Activated T-helper 17 cell treated with anti-CD3 and anti-CD28 coated beads, Interleukin-2, amount 50 U/mL, for 72 hours (primary cell): ENCODE measurements around the gene ITPR1. TPM values are rescaled to one million over a fixed set of nuclear protein-coding genes. Genes with fewer than 3 reads are reported as not detected.

Experiments
- ATAC-seq: fragments of 150-1000 bp; cut with Tn5 transposase; replicated peaks from 2 replicates; pipeline ENCODE4 v1.10.0; 2021; ENCODE audit warnings: mild to moderate bottlenecking, moderate library complexity
- H3K27ac Mint-ChIP-seq: one replicate; pipeline ENCODE4 v1.8.0; 2022; ENCODE audit warnings: mixed read lengths
- H3K27me3 Mint-ChIP-seq: one replicate; pipeline ENCODE4 v1.8.0; 2022; ENCODE audit warnings: mixed read lengths
- H3K36me3 Mint-ChIP-seq: one replicate; pipeline ENCODE4 v1.8.0; 2022; ENCODE audit warnings: low read depth, mild to moderate bottlenecking, mixed read lengths
- H3K4me1 Mint-ChIP-seq: one replicate; pipeline ENCODE4 v1.8.0; 2022; ENCODE audit warnings: mixed read lengths
- H3K4me3 Mint-ChIP-seq: one replicate; pipeline ENCODE4 v1.8.0; 2022; ENCODE audit warnings: mild to moderate bottlenecking, mixed read lengths
- H3K9me3 Mint-ChIP-seq: one replicate; pipeline ENCODE4 v1.8.0; 2022; ENCODE audit warnings: mixed read lengths
- total RNA-seq, 2 donors: library from RNA; stranded (reverse); gene quantifications; one replicate each; pipeline ENCODE4 v1.2.3, GENCODE V29; 2022

ITPR1 gene
- total RNA-seq, 2 donors from 2014 or later = 78.5 to 84.6 TPM

GRCh38 chr3:4681301-4681700 is 188.2 kb downstream of the ITPR1 start:
- H3K4me1 Mint-ChIP-seq = no peaks in the 10 kb centered on the region
- no peaks in the 10 kb centered on the region for H3K9me3 Mint-ChIP-seq
- no peak overlapping the region for H3K4me3 Mint-ChIP-seq
- peaks cover 86% of the 10 kb centered on the region for H3K36me3 Mint-ChIP-seq
- no peak overlapping the region for H3K27ac Mint-ChIP-seq
- H3K27me3 Mint-ChIP-seq = no peaks in the 10 kb centered on the region
- no peak for ATAC-seq

GRCh38 chr3:4684117-4684516 is 191.0 kb downstream of the ITPR1 start:
- no peak overlapping the region for H3K4me3 Mint-ChIP-seq
- H3K4me1 Mint-ChIP-seq = no peaks in the 10 kb centered on the region
- H3K36me3 Mint-ChIP-seq = peaks cover 90% of the 10 kb centered on the region
- no peaks in the 10 kb centered on the region for H3K27me3 Mint-ChIP-seq
- H3K27ac Mint-ChIP-seq = no peak overlapping the region
- peaks cover 7% of the 10 kb centered on the region for H3K9me3 Mint-ChIP-seq
- no peak for ATAC-seq

GRCh38 chr3:4684976-4685375 is 191.8 kb downstream of the ITPR1 start:
- H3K27me3 Mint-ChIP-seq = no peaks in the 10 kb centered on the region
- H3K4me1 Mint-ChIP-seq = no peaks in the 10 kb centered on the region
- no peak overlapping the region for H3K27ac Mint-ChIP-seq
- no peak overlapping the region for H3K4me3 Mint-ChIP-seq
- H3K36me3 Mint-ChIP-seq = peaks cover 93% of the 10 kb centered on the region
- H3K9me3 Mint-ChIP-seq = peaks cover 7% of the 10 kb centered on the region
- no peak for ATAC-seq

GRCh38 chr3:4685673-4686345 is 192.7 kb downstream of the ITPR1 start:
- Mint-ChIP-seq H3K27ac (no peak overlapping the region), H3K4me3 (no peak overlapping the region), H3K4me1 (no peaks in the 10 kb centered on the region), H3K27me3 (no peaks in the 10 kb centered on the region), H3K36me3 (peaks cover 94% of the 10 kb centered on the region), H3K9me3 (peaks cover 7% of the 10 kb centered on the region)
- ATAC-seq = no peak

GRCh38 chr3:4686619-4687018 is 193.5 kb downstream of the ITPR1 start:
- peaks cover 94% of the 10 kb centered on the region for H3K36me3 Mint-ChIP-seq
- peaks cover 7% of the 10 kb centered on the region for H3K9me3 Mint-ChIP-seq
- ATAC-seq = no peak
- no peak overlapping the region for H3K27ac Mint-ChIP-seq
- no peak overlapping the region for H3K4me3 Mint-ChIP-seq
- H3K27me3 Mint-ChIP-seq = no peaks in the 10 kb centered on the region
- H3K4me1 Mint-ChIP-seq = no peaks in the 10 kb centered on the region

- no peak overlapping the region for H3K4me3 Mint-ChIP-seq
- ATAC-seq = no peak
These were observed 194.0 kb downstream of the ITPR1 start for GRCh38 chr3:4687167-4687566.

GRCh38 chr3:4687596-4687995 is 194.4 kb downstream of the ITPR1 start:
- no peak for ATAC-seq

More at GRCh38 chr3:4687167-4687566, 194.0 kb downstream of the ITPR1 start:
- H3K4me1 Mint-ChIP-seq = no peaks in the 10 kb centered on the region
- H3K27ac Mint-ChIP-seq = no peak overlapping the region
- H3K9me3 Mint-ChIP-seq = peaks cover 7% of the 10 kb centered on the region
- peaks cover 97% of the 10 kb centered on the region for H3K36me3 Mint-ChIP-seq
- H3K27me3 Mint-ChIP-seq = no peaks in the 10 kb centered on the region

GRCh38 chr3:4688411-4688810 is 195.3 kb downstream of the ITPR1 start:
- Mint-ChIP-seq H3K4me3 (no peak overlapping the region), H3K27me3 (no peaks in the 10 kb centered on the region), H3K27ac (no peak overlapping the region), H3K9me3 (peaks cover 7% of the 10 kb centered on the region), H3K36me3 (peaks cover 95% of the 10 kb centered on the region), H3K4me1 (no peaks in the 10 kb centered on the region)
- ATAC-seq = no peak

More at GRCh38 chr3:4687596-4687995, 194.4 kb downstream of the ITPR1 start:
- Mint-ChIP-seq H3K9me3 (peaks cover 7% of the 10 kb centered on the region), H3K4me1 (no peaks in the 10 kb centered on the region), H3K27me3 (no peaks in the 10 kb centered on the region), H3K4me3 (no peak overlapping the region), H3K36me3 (peaks cover 97% of the 10 kb centered on the region), H3K27ac (no peak overlapping the region)

- Mint-ChIP-seq H3K27ac (no peak overlapping the region), H3K4me1 (no peaks in the 10 kb centered on the region), H3K36me3 (peaks cover 95% of the 10 kb centered on the region), H3K9me3 (peaks cover 7% of the 10 kb centered on the region), H3K27me3 (no peaks in the 10 kb centered on the region), H3K4me3 (no peak overlapping the region)
- ATAC-seq = no peak
These were observed 195.9 kb downstream of the ITPR1 start for GRCh38 chr3:4689021-4689420.

GRCh38 chr3:4690277-4690676 is 197.1 kb downstream of the ITPR1 start:
- Mint-ChIP-seq H3K27me3 (no peaks in the 10 kb centered on the region), H3K4me1 (no peaks in the 10 kb centered on the region), H3K27ac (no peak overlapping the region), H3K36me3 (peaks cover 94% of the 10 kb centered on the region), H3K9me3 (peaks cover 7% of the 10 kb centered on the region), H3K4me3 (no peak overlapping the region)
- ATAC-seq = no peak

GRCh38 chr3:4693620-4694019 is 200.5 kb downstream of the ITPR1 start:
- Mint-ChIP-seq H3K9me3 (no peaks in the 10 kb centered on the region), H3K27ac (no peak overlapping the region), H3K4me1 (peaks cover 5% of the 10 kb centered on the region), H3K27me3 (no peaks in the 10 kb centered on the region), H3K4me3 (no peak overlapping the region), H3K36me3 (peaks cover 92% of the 10 kb centered on the region)
- no peak for ATAC-seq

- Mint-ChIP-seq H3K4me1 (peaks cover 11% of the 10 kb centered on the region), H3K4me3 (no peak overlapping the region), H3K27me3 (no peaks in the 10 kb centered on the region), H3K27ac (peak overlapping the region; percentile 52), H3K36me3 (peaks cover 94% of the 10 kb centered on the region), H3K9me3 (no peaks in the 10 kb centered on the region)
- ATAC-seq = no peak
These were observed 202.7 kb downstream of the ITPR1 start for GRCh38 chr3:4695846-4696245.

- no peak for ATAC-seq
- Mint-ChIP-seq H3K27ac (no peak overlapping the region), H3K4me1 (peaks cover 11% of the 10 kb centered on the region), H3K9me3 (no peaks in the 10 kb centered on the region), H3K27me3 (no peaks in the 10 kb centered on the region), H3K4me3 (no peak overlapping the region), H3K36me3 (peaks cover 91% of the 10 kb centered on the region)
These were observed 203.1 kb downstream of the ITPR1 start for GRCh38 chr3:4696266-4696665.

- Mint-ChIP-seq H3K27me3 (no peaks in the 10 kb centered on the region), H3K27ac (no peak overlapping the region), H3K4me3 (no peak overlapping the region), H3K36me3 (peaks cover 91% of the 10 kb centered on the region), H3K9me3 (no peaks in the 10 kb centered on the region), H3K4me1 (peaks cover 13% of the 10 kb centered on the region)
- no peak for ATAC-seq
These were observed 205.1 kb downstream of the ITPR1 start for GRCh38 chr3:4698125-4698821.

GRCh38 chr3:4703054-4703480 is 209.9 kb downstream of the ITPR1 start:
- Mint-ChIP-seq H3K27ac (peak overlapping the region; percentile 79), H3K27me3 (no peaks in the 10 kb centered on the region), H3K4me1 (peaks cover 16% of the 10 kb centered on the region), H3K4me3 (no peak overlapping the region), H3K9me3 (peaks cover 3% of the 10 kb centered on the region), H3K36me3 (peaks cover 86% of the 10 kb centered on the region)
- ATAC-seq = peak; percentile 52
